ENCODE results near the gene SSTR5.
"Not testable (repeated sequence)": the region's sequence is repeated elsewhere in the genome, so short reads cannot be mapped to it uniquely, and the experiment has no call there.

The SSTR5 gene

GRCh38 chr16:1076801-1077576, 4.4 kb downstream of the SSTR5 start:
- no peak for DNase-seq

- no peak for DNase-seq
These were observed 5.5 kb downstream of the SSTR5 start for GRCh38 chr16:1077877-1078578.

GRCh38 chr16:1078579-1079021, 6.1 kb downstream of the SSTR5 start:
- DNase-seq = no peak

GRCh38 chr16:1079341-1079740, 6.8 kb downstream of the SSTR5 start:
- DNase-seq = no peak

DNA sequence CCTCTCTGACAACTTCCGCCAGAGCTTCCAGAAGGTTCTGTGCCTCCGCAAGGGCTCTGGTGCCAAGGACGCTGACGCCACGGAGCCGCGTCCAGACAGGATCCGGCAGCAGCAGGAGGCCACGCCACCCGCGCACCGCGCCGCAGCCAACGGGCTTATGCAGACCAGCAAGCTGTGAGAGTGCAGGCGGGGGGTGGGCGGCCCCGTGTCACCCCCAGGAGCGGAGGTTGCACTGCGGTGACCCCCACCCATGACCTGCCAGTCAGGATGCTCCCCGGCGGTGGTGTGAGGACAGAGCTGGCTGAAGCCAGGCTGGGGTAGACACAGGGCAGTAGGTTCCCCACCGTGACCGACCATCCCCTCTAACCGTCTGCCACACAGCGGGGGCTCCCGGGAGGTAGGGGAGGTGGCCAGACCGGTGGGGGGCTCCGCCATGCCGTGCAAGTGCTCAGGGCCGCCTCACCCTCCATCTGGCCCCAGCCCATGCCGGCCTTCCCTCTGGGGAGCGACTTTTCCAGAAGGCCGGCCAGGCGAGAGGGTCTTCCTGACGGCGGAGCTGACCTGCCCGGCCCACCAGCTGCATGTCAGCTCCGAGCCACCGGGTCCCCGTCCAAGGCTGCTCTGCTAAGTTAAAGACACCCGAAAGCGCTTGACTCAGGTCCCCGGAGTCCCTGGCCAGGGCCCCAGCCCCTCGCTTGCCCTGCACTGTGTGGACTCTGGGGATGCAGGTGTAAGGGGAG, 7.4 kb downstream of the SSTR5 start:
- no peak for DNase-seq

GRCh38 chr16:1080801-1081733, 8.5 kb downstream of the SSTR5 start:
- DNase-seq = no peak

GRCh38 chr16:1081734-1082265, 9.3 kb downstream of the SSTR5 start:
- no peak for DNase-seq

GRCh38 chr16:1082266-1082951, 9.9 kb downstream of the SSTR5 start:
- DNase-seq = no peak

DNA sequence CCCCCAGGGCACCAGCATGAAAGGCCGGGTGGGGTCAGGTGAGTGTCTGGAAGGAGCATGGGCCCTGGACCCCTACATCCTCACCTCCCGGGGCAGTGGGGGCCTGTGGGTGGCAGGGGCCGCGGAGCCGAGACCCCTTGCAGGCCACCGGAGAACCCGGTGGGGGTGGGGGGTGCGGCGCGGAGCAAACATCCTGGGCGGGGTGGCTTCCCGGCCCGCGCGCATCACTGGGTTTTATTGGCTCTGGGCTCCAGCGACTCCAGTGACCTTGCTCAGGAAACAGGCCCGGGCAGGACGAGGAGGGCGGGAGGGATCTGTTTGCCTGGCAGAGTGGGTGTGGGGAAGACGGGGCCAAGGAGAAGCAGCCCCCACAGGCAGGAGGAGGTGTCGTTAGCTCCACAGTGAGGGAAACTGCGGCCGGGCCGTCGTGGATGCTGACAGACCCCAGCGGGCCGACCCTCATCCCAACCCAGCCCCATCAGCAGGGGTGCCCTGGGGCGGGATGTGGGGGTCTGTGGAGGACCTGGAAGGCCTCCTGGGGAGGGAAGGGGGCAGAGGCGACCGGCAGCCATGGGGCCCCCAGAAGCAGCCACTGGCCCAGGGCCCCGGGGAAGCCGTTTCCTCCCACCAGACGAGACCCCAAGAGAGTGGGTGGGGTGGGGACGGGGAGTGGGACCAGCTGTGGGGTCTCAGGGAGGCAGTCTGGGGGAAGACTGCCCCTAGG, 10.6 kb downstream of the SSTR5 start:
- no peak for DNase-seq

- DNase-seq = no peak
These were observed 12.4 kb downstream of the SSTR5 start for GRCh38 chr16:1084971-1085370.

GRCh38 chr16:1086443-1086842, 13.9 kb downstream of the SSTR5 start:
- not testable (repeated sequence) for DNase-seq

- DNase-seq = no peak
These were observed 16.0 kb downstream of the SSTR5 start for GRCh38 chr16:1088295-1089170.

GRCh38 chr16:1089439-1089821, 16.9 kb downstream of the SSTR5 start:
- DNase-seq = no peak

GRCh38 chr16:1089822-1090619, 17.5 kb downstream of the SSTR5 start:
- no peak for DNase-seq

GRCh38 chr16:1090620-1091587, 18.4 kb downstream of the SSTR5 start:
- DNase-seq = no peak

DNA sequence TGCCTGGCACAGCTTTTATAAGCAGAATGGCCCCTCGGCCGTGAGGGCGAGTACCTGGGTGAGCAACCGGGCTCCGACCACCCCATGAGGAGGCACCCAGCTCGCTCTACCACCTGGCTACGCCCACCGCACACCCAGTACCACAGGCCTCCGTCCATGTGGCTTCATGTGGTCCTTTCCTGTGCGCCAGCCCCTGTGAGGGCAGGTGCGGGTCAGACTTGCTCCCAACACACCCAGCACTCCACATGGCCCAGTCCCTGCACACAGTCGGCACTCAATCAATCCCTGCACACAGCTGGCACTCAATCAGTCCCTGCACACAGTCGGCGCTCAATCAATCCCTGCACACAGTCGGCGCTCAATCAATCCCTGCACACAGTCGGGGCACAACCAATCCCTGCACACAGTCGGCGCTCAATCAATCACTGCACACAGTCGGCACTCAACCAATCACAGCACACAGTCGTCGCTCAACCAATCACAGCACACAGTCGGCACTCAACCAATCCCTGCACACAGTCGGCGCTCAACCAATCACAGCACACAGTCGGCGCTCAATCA, 19.5 kb downstream of the SSTR5 start:
- DNase-seq = no peak

DNA sequence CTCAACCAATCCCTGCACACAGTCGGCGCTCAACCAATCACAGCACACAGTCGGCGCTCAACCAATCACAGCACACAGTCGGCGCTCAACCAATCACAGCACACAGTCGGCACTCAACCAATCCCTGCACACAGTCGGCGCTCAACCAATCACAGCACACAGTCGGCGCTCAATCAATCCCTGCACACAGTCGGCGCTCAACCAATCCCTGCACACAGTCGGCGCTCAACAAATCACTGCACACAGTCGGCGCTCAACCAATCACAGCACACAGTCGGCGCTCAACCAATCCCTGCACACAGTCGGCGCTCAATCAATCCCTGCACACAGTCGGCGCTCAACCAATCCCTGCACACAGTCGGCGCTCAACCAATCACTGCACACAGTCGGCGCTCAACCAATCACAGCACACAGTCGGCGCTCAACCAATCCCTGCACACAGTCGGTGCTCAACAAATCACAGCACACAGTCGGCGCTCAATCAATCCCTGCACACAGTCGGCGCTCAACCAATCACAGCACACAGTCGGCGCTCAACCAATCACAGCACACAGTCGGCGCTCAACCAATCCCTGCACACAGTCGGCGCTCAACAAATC, 20.2 kb downstream of the SSTR5 start:
- not testable (repeated sequence) for DNase-seq

Data from stimulated activated CD4-positive, alpha-beta T cell treated with anti-CD3 and anti-CD28 coated beads, Interleukin-15, amount 100 ng/mL, for 24 hours (primary cell).